ENCODE measurements around the gene GPR89B.
A peak's percentile ranks its signal among the peaks of the same experiment; 100 is the strongest.
"Not testable (repeated sequence)": the region's sequence is repeated elsewhere in the genome, so short reads cannot be mapped to it uniquely, and the experiment has no call there.

GPR89B gene

DNA sequence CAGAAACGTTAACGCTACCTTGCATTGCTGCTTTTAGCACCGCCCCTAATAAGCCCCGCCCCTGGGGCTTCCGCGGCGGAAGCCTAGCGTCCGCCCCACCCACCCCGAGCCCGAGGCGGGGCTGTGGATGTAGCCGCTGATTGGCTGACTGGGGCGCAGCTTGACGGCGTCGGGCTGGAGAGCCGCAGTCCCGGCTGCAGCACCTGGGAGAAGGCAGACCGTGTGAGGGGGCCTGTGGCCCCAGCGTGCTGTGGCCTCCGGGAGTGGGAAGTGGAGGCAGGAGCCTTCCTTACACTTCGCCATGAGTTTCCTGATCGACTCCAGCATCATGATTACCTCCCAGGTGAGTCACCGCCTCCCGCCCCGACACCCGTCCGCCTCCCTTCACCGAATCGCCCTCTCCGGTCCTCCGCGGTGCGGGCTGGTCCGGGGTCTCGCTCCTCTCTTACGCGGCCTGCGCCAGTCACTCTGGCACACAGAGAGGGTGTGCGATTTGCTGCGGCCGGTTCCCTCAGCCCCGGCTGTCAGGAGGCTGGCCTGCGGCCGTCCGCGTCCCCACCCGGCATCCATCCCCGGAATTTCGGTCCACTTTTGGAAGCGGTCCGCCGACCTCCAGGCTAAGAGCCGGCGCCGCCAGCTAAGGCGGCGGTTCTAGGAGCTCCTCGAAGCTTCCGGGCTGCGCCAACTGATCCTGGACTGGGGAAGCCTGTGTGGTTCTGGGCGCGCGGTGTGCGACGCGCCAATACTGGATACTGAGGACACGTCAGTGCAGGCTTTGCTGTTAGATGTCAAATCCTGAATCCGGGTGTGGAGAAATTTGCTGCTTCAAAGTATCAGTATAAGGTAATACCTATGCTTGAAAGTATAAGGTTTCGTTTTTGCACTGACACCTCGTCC is at the start of gene GPR89B:
GPR89B (plus strand) TSS at position 185 of the 897 bp plus-strand sequence; CDS start at position 302, 117 bp downstream.
- Histone ChIP-seq H3K4me3 (ENCODE audit: low read length, poor library complexity, severe bottlenecking) (peak within 1 kb of the TSS; percentile 82), H2AFZ (ENCODE audit: low read length) (peak within 1 kb of the TSS; percentile 63; the same call in 1 of the 2 replicates), H3K9ac (ENCODE audit: low read depth, low read length, poor library complexity, severe bottlenecking) (peak within 1 kb of the TSS; percentile 74), H3K4me2 (ENCODE audit: low read depth, low read length, poor library complexity, severe bottlenecking) (peak within 1 kb of the TSS; percentile 68), H3K79me2 (ENCODE audit: insufficient read depth, low read length) (peaks cover 25% of the 10 kb centered on the region)
- H4K20me1 ChIP-seq (ENCODE audit: insufficient read depth, low read length, poor library complexity, severe bottlenecking); H3K4me1 ChIP-seq (ENCODE audit: insufficient read depth, low read length, poor library complexity, severe bottlenecking); H3K9me3 ChIP-seq (ENCODE audit: insufficient read depth, low read depth, low read length); H3K9me2 ChIP-seq (replicated peaks; ENCODE audit: low read depth, low read length); H3K27me3 ChIP-seq (ENCODE audit: insufficient read depth, low read length, poor library complexity, severe bottlenecking); H3F3A ChIP-seq (ENCODE audit: low read depth); H3K36me3 ChIP-seq (ENCODE audit: insufficient read depth, low read length): not testable (repeated sequence)

DNA sequence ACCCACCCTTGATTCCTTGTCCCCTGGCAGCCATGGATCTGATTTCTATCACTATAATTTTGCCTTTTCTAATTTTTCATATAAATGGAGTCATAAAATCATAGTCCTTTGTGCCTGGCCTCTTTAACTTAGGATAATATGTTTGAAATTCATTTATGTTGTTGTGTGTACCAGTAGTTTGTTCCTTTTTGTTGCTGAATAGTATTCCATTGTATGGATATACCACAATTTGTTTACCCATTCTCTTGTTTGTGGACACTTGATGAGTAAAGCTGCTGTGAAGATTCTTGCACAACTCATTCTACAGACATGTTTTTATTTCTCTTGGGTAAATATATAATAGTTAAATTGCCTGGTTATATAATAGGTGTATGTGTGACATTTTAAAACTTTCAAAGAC is 48.3 kb upstream of the GPR89B start:
- Histone ChIP-seq H3K4me2 (ENCODE audit: low read depth, low read length, poor library complexity, severe bottlenecking) (no peak overlapping the region), H3K79me2 (ENCODE audit: insufficient read depth, low read length) (no peaks in the 10 kb centered on the region), H3K9ac (ENCODE audit: low read depth, low read length, poor library complexity, severe bottlenecking) (no peak overlapping the region), H3K36me3 (ENCODE audit: insufficient read depth, low read length) (no peaks in the 10 kb centered on the region), H2AFZ (ENCODE audit: low read length) (no peak overlapping the region), H3K9me2 (replicated peaks; ENCODE audit: low read depth, low read length) (no peaks in the 10 kb centered on the region), H3F3A (ENCODE audit: low read depth) (no peaks in the 10 kb centered on the region), H4K20me1 (ENCODE audit: insufficient read depth, low read length, poor library complexity, severe bottlenecking) (no peaks in the 10 kb centered on the region), H3K27me3 (ENCODE audit: insufficient read depth, low read length, poor library complexity, severe bottlenecking) (no peaks in the 10 kb centered on the region), H3K4me1 (ENCODE audit: insufficient read depth, low read length, poor library complexity, severe bottlenecking) (no peaks in the 10 kb centered on the region), H3K9me3 (ENCODE audit: insufficient read depth, low read depth, low read length) (no peaks in the 10 kb centered on the region), H3K4me3 (ENCODE audit: low read length, poor library complexity, severe bottlenecking) (no peak overlapping the region)
- TF ChIP-seq, protein P1, sequence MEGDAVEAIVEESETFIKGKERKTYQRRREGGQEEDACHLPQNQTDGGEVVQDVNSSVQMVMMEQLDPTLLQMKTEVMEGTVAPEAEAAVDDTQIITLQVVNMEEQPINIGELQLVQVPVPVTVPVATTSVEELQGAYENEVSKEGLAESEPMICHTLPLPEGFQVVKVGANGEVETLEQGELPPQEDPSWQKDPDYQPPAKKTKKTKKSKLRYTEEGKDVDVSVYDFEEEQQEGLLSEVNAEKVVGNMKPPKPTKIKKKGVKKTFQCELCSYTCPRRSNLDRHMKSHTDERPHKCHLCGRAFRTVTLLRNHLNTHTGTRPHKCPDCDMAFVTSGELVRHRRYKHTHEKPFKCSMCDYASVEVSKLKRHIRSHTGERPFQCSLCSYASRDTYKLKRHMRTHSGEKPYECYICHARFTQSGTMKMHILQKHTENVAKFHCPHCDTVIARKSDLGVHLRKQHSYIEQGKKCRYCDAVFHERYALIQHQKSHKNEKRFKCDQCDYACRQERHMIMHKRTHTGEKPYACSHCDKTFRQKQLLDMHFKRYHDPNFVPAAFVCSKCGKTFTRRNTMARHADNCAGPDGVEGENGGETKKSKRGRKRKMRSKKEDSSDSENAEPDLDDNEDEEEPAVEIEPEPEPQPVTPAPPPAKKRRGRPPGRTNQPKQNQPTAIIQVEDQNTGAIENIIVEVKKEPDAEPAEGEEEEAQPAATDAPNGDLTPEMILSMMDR (conservative IDR thresholded peaks at IDR 0.05; ENCODE audit: low read length) = no peak
- no peak for TF ChIP-seq EZH2phosphoT487 (IDR thresholded peaks at IDR 0.05; ENCODE audit: borderline replicate concordance)

DNA sequence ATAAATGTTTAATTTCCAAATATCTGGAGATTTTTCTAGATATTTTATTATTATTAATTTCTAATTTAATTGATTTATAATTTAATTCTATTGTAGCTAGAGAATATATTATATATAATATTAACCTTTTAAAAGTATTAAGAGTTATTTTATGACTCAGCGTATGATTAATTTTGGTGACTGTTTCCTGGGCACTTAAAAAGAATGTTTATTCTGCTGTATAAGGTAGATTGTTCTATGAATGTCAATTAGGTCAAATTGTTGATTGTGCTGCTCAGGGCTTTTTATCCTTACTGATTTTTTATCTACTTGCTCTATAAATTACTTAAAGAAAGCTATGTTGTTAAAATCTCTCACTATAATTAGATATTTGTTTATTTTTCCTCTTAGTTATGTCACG is 45.7 kb upstream of the GPR89B start:
- Histone ChIP-seq H3K9ac (ENCODE audit: low read depth, low read length, poor library complexity, severe bottlenecking) (no peak overlapping the region), H3F3A (ENCODE audit: low read depth) (no peaks in the 10 kb centered on the region), H3K36me3 (ENCODE audit: insufficient read depth, low read length) (no peaks in the 10 kb centered on the region), H3K4me1 (ENCODE audit: insufficient read depth, low read length, poor library complexity, severe bottlenecking) (no peaks in the 10 kb centered on the region), H3K9me3 (ENCODE audit: insufficient read depth, low read depth, low read length) (no peaks in the 10 kb centered on the region), H4K20me1 (ENCODE audit: insufficient read depth, low read length, poor library complexity, severe bottlenecking) (no peaks in the 10 kb centered on the region), H3K27me3 (ENCODE audit: insufficient read depth, low read length, poor library complexity, severe bottlenecking) (no peaks in the 10 kb centered on the region), H3K79me2 (ENCODE audit: insufficient read depth, low read length) (no peaks in the 10 kb centered on the region), H2AFZ (ENCODE audit: low read length) (no peak overlapping the region), H3K4me3 (ENCODE audit: low read length, poor library complexity, severe bottlenecking) (no peak overlapping the region), H3K9me2 (replicated peaks; ENCODE audit: low read depth, low read length) (no peaks in the 10 kb centered on the region), H3K4me2 (ENCODE audit: low read depth, low read length, poor library complexity, severe bottlenecking) (no peak overlapping the region)
- no peak for TF ChIP-seq EZH2phosphoT487 (IDR thresholded peaks at IDR 0.05; ENCODE audit: borderline replicate concordance)
- TF ChIP-seq, protein P1 (conservative IDR thresholded peaks at IDR 0.05; ENCODE audit: low read length) = no peak

Measured in Loucy (cell line).